Large intestine (tissue), 3 donors: ENCODE measurements around the gene NLGN4Y. TPM values are rescaled to one million over a fixed set of nuclear protein-coding genes. Genes with fewer than 3 reads are reported as not detected.
"Not testable (repeated sequence)": the region's sequence is repeated elsewhere in the genome, so short reads cannot be mapped to it uniquely, and the experiment has no call there.

Experiments used
- DNase-seq, 2 donors: peaks; one replicate each; pipeline versions ENCODE4 v3.0.0 to v3.0.0-alpha.2; 2013
- H3K27ac ChIP-seq: one replicate; pipeline ENCODE4 v1.5.1; 2013; ENCODE audit warnings: low read length
- H3K27me3 ChIP-seq: 2 replicates; pipeline ENCODE4 v1.6.1; 2013; ENCODE audit warnings: low read length; ENCODE audit not compliant: control insufficient read depth, insufficient read depth
- H3K36me3 ChIP-seq: 2 replicates; pipeline ENCODE4 v1.6.1; 2013; ENCODE audit warnings: low read length; ENCODE audit not compliant: control insufficient read depth, insufficient read depth
- H3K4me1 ChIP-seq: one replicate; pipeline ENCODE4 v1.6.1; 2013; ENCODE audit warnings: low read length; ENCODE audit not compliant: control insufficient read depth, insufficient read depth
- H3K4me3 ChIP-seq: one replicate; pipeline ENCODE4 v1.5.1; 2013; ENCODE audit warnings: low read length
- H3K9me3 ChIP-seq: one replicate; pipeline ENCODE4 v1.6.1; 2013; ENCODE audit warnings: mild to moderate bottlenecking, low read depth, low read length, moderate library complexity; ENCODE audit not compliant: control insufficient read depth
- WGBS: methylation state at CpG from one replicate; pipeline ENCODE4 v1.1.5; 2013; ENCODE audit warnings: low lambda C conversion rate; ENCODE audit not compliant: insufficient coverage; 5-methylcytosine and 5-hydroxymethylcytosine counted together
- polyA plus RNA-seq: library from polyadenylated mRNA; unstranded; fragments of 120-200 nt; gene quantifications from one replicate; pipeline ENCODE4 v1.2.1, GENCODE V29; 2013

Gene NLGN4Y
- polyA plus RNA-seq, 1 donor = 6.2 TPM

DNA sequence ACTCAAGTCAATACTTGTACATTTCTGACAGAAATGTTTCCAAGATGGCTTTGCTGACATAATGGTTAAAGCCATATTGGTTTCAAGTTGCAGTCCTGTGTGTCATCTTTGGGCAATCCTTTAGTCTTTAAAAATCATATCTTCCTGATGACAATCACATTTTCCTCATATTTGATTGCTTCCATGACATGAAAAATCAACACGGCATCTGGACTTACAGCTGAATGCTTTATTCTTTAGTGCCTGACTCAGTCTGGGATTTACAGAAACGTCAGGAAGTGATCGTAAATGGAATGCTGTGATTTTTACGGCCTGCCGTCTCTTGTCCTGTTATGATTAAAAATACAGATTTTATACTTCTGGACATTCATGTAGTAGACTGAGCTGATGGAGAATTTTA, 304.2 kb downstream of the NLGN4Y start:
- no peaks in the 10 kb centered on the region for H3K36me3 ChIP-seq
- H3K27me3 ChIP-seq = no peaks in the 10 kb centered on the region
- WGBS = no CpG with 5 or more reads among the region's 5 CpGs
- H3K4me3 ChIP-seq = no peak overlapping the region
- no peaks in the 10 kb centered on the region for H3K4me1 ChIP-seq
- DNase-seq = no peak
- no peak overlapping the region for H3K27ac ChIP-seq
- H3K9me3 ChIP-seq = no peaks in the 10 kb centered on the region

- no CpG with 5 or more reads among the region's 9 CpGs for whole genome bisulfite sequencing
- no peak overlapping the region for H3K4me3 ChIP-seq
- no peaks in the 10 kb centered on the region for H3K4me1 ChIP-seq
- no peaks in the 10 kb centered on the region for H3K36me3 ChIP-seq
- H3K27me3 ChIP-seq = no peaks in the 10 kb centered on the region
- no peak overlapping the region for H3K27ac ChIP-seq
- no peaks in the 10 kb centered on the region for H3K9me3 ChIP-seq
- no peak for DNase-seq
These were observed 305.1 kb downstream of the NLGN4Y start for GRCh38 chrY:14829366-14829885.

GRCh38 chrY:14834103-14835060, 310.1 kb downstream of the NLGN4Y start:
- Histone ChIP-seq H3K27ac (no peak overlapping the region), H3K36me3 (no peaks in the 10 kb centered on the region), H3K4me1 (no peaks in the 10 kb centered on the region), H3K4me3 (no peak overlapping the region), H3K27me3 (no peaks in the 10 kb centered on the region), H3K9me3 (no peaks in the 10 kb centered on the region)
- WGBS = 100% methylated on average over 1 of the region's 4 CpGs
- DNase-seq = peak in 1 of 2 donors; percentile 1

GRCh38 chrY:14837466-14837865, 313.1 kb downstream of the NLGN4Y start:
- no peaks in the 10 kb centered on the region for H3K4me1 ChIP-seq
- no peak overlapping the region for H3K4me3 ChIP-seq
- H3K9me3 ChIP-seq = no peaks in the 10 kb centered on the region
- DNase-seq = no peak
- H3K36me3 ChIP-seq = no peaks in the 10 kb centered on the region
- WGBS = 83% methylated on average over 1 of the region's 3 CpGs
- H3K27me3 ChIP-seq = no peaks in the 10 kb centered on the region
- no peak overlapping the region for H3K27ac ChIP-seq

GRCh38 chrY:14850734-14851133, 326.4 kb downstream of the NLGN4Y start:
- H3K27ac ChIP-seq = no peak overlapping the region
- H3K36me3 ChIP-seq = no peaks in the 10 kb centered on the region
- no peak overlapping the region for H3K4me3 ChIP-seq
- H3K9me3 ChIP-seq = no peaks in the 10 kb centered on the region
- DNase-seq = peak in 1 of 2 donors; percentile 25
- H3K4me1 ChIP-seq = no peaks in the 10 kb centered on the region
- no CpG with 5 or more reads among the region's 1 CpG for WGBS
- H3K27me3 ChIP-seq = no peaks in the 10 kb centered on the region

DNA sequence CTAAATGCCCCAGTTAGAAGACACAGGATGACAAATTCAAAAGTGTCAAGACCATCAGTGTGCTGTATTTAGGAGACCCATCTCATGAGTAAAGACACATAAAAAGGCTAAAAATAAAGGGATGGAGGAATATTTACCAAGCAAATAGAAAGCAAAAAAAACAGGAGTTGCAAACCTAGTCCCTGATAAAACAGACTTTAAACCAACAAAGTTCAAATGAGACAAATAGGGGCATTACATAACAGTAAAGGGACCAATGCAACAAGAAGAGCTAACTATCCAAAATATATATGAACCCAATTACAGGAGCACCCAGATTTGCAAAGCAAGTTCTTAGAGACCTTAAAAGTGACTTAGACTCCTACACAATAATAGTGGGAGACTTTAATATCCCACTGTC, 336.1 kb downstream of the NLGN4Y start:
- Histone ChIP-seq H3K27me3 (no peaks in the 10 kb centered on the region), H3K27ac (no peak overlapping the region), H3K4me1 (no peaks in the 10 kb centered on the region), H3K36me3 (no peaks in the 10 kb centered on the region), H3K4me3 (no peak overlapping the region), H3K9me3 (no peaks in the 10 kb centered on the region)
- DNase-seq = no peak

DNA sequence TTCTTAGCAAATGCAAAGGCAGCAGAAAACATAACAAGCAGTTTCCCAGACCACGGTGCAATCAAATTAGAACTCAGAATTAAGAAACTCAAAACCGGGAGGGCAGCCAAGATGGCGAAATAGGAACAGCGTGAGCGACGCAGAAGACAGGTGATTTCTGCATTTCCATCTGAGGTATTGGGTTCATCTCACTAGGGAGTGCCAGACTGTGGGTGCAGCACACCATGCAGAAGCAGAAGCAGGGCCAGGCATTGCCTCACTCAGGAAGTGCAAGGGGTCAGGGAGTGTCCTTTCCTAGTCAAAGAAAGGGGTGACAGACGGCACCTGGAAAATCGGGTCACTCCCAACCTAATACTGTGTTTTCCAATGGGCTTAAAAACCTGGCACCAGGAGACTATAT, 336.7 kb downstream of the NLGN4Y start:
- not testable (repeated sequence) for H3K36me3 ChIP-seq, H3K4me1 ChIP-seq, H3K9me3 ChIP-seq, H3K27ac ChIP-seq, H3K4me3 ChIP-seq, H3K27me3 ChIP-seq
- no CpG with 5 or more reads among the region's 8 CpGs for WGBS
- DNase-seq = peak in 1 of 2 donors; percentile 3

DNA sequence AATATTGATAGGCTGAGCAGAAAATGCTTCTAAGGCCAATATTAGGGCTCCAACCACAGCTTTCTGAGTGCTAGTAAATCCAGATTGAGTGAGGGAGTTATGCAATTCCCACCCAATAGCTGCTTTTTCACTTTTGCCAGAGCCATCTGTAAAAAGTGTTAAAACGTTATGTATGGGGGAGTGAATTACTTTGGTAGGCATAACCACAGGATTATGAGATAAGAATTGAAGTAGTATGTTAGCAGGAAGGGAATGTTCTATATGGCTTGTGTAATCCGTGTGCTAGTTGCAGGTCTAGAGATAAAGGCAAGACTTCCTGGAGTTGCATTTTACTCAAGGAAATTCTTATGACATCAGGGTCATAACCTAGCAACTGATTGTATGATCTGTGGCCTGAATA, 347.6 kb downstream of the NLGN4Y start:
- Histone ChIP-seq H3K4me1 (no peaks in the 10 kb centered on the region), H3K27ac (no peak overlapping the region), H3K36me3 (no peaks in the 10 kb centered on the region), H3K9me3 (no peaks in the 10 kb centered on the region), H3K4me3 (no peak overlapping the region), H3K27me3 (no peaks in the 10 kb centered on the region)
- peak in 1 of 2 donors; percentile 27 for DNase-seq
- no CpG with 5 or more reads among the region's 2 CpGs for WGBS
